Nephron (organoid): ENCODE data around the gene MID1.

ENCODE experiments used
- H3K27ac Mint-ChIP-seq, 3 experiments: 2 replicates each; pipeline ENCODE4 v1.8.0; 2020; ENCODE audit warnings: mixed read lengths in 3 of 3, mild to moderate bottlenecking in 2 of 3, moderate library complexity in 1 of 3
- H3K27me3 Mint-ChIP-seq: 2 replicates; pipeline ENCODE4 v1.8.0; 2021; ENCODE audit warnings: low read depth, mild to moderate bottlenecking, moderate library complexity, mixed read lengths
- H3K36me3 Mint-ChIP-seq: 2 replicates; pipeline ENCODE4 v1.8.0; 2020; ENCODE audit warnings: low read depth, mixed read lengths
- H3K4me1 Mint-ChIP-seq: 2 replicates; pipeline ENCODE4 v1.8.0; 2020; ENCODE audit warnings: mixed read lengths
- H3K4me3 Mint-ChIP-seq, 3 experiments: 2 replicates each; pipeline ENCODE4 v1.8.0; 2020; ENCODE audit warnings: mild to moderate bottlenecking in 3 of 3, mixed read lengths in 3 of 3, moderate library complexity in 2 of 3
- H3K9me3 Mint-ChIP-seq: 2 replicates; pipeline ENCODE4 v1.8.0; 2020; ENCODE audit warnings: mixed read lengths
- CTCF ChIP-seq, 3 experiments: fragments of 200-600 bp; sonication (generic); IDR thresholded peaks; one replicate each; pipeline ENCODE4 v1.5.0; 2021; ENCODE audit warnings: antibody characterized with exemption in 3 of 3; ENCODE audit not compliant: unreplicated experiment in 3 of 3

The MID1 gene

GRCh38 chrX:10401239-10401638, 219.1 kb downstream of the MID1 start:
- TF ChIP-seq CTCF (IDR thresholded peaks at IDR 0.05; ENCODE audit: unreplicated experiment in 3 of 3), result no peak
- Mint-ChIP-seq H3K36me3 (no peaks in the 10 kb centered on the region), H3K27ac (no peak overlapping the region), H3K27me3 (no peaks in the 10 kb centered on the region), H3K9me3 (peaks cover 25% of the 10 kb centered on the region), H3K4me3 (no peak overlapping the region), H3K4me1 (peaks cover 14% of the 10 kb centered on the region)

GRCh38 chrX:10399043-10399741, 221.2 kb downstream of the MID1 start:
- H3K27me3 Mint-ChIP-seq, result peaks cover 5% of the 10 kb centered on the region
- H3K27ac Mint-ChIP-seq, result peak overlapping the region; percentile 88 to 96 (median 88)
- H3K4me1 Mint-ChIP-seq, result peaks cover 17% of the 10 kb centered on the region
- no peak overlapping the region for H3K4me3 Mint-ChIP-seq
- no peaks in the 10 kb centered on the region for H3K36me3 Mint-ChIP-seq
- TF ChIP-seq CTCF (IDR thresholded peaks at IDR 0.05; ENCODE audit: unreplicated experiment in 3 of 3), result no peak
- H3K9me3 Mint-ChIP-seq, result peaks cover 23% of the 10 kb centered on the region

GRCh38 chrX:10398215-10398614, 222.2 kb downstream of the MID1 start:
- Mint-ChIP-seq H3K9me3 (peaks cover 18% of the 10 kb centered on the region), H3K4me1 (peaks cover 25% of the 10 kb centered on the region), H3K36me3 (no peaks in the 10 kb centered on the region), H3K4me3 (no peak overlapping the region), H3K27ac (peak overlapping the region; percentile 53 to 88 (median 88)), H3K27me3 (peaks cover 5% of the 10 kb centered on the region)
- TF ChIP-seq CTCF (IDR thresholded peaks at IDR 0.05; ENCODE audit: unreplicated experiment in 3 of 3), result no peak

DNA sequence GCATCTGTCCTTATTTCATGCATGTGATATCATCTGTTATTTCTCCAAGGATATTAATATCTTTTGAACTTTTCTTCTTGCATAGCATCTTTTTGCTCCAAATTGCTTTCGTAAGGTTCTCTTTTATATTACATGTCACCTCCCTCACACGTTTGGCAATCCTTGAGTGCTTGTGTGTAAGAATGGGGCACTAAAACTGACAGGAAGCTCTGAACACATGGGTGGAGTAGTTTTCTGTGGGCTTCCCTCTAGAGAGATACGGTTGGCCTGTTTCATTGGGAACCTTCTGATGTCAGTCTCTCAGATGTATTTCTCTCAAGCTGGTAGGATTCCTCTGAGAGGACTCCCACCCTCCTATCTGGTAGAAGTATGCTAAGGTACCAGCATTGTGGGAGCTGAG, 223.0 kb downstream of the MID1 start:
- H3K4me3 Mint-ChIP-seq, result no peak overlapping the region
- no peaks in the 10 kb centered on the region for H3K36me3 Mint-ChIP-seq
- peaks cover 20% of the 10 kb centered on the region for H3K9me3 Mint-ChIP-seq
- no peak for TF ChIP-seq CTCF (IDR thresholded peaks at IDR 0.05; ENCODE audit: unreplicated experiment in 3 of 3)
- peak overlapping the region in 1 of 3 experiments; percentile 2 for H3K27ac Mint-ChIP-seq
- peaks cover 29% of the 10 kb centered on the region for H3K4me1 Mint-ChIP-seq
- peaks cover 5% of the 10 kb centered on the region for H3K27me3 Mint-ChIP-seq

DNA sequence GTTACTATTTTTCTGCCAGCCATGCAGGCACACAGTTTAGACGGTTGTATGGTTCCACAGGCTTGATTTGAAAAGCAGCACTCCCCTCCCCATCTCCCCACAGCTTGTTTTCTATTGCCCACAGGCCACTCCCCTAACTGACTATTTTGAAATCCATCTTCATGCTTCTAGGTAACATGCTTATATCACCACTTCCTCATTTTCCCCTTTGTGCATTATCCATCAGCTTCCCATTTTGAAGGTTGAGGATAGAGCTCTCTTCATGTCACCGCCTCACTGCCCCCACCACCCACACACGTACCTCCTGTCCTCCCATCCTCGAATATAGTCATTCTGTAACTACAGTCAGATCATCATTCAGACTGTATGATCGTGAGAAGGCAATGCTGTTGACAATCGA, 224.7 kb downstream of the MID1 start:
- H3K27me3 Mint-ChIP-seq, result peaks cover 5% of the 10 kb centered on the region
- peaks cover 29% of the 10 kb centered on the region for H3K4me1 Mint-ChIP-seq
- no peaks in the 10 kb centered on the region for H3K36me3 Mint-ChIP-seq
- H3K4me3 Mint-ChIP-seq, result no peak overlapping the region
- peak overlapping the region in 1 of 3 experiments; percentile 19 for H3K27ac Mint-ChIP-seq
- H3K9me3 Mint-ChIP-seq, result peaks cover 20% of the 10 kb centered on the region
- no peak for TF ChIP-seq CTCF (IDR thresholded peaks at IDR 0.05; ENCODE audit: unreplicated experiment in 3 of 3)
